Astrocyte (in vitro differentiated cells and primary cell): ENCODE data around the gene NHERF2. TPM values are rescaled to one million over a fixed set of nuclear protein-coding genes. Genes with fewer than 3 reads are reported as not detected.
A peak's percentile ranks its signal among the peaks of the same experiment; 100 is the strongest.

ENCODE experiments used
- DNase-seq: peaks from one replicate; pipeline ENCODE4 v3.0.0-alpha.2; 2010; ENCODE audit warnings: low read depth
- FAIRE-seq: peaks from 2 replicates; lab custom pipeline; 2011; peaks lifted over from hg19 to GRCh38; lab: Jason Lieb, UNC
- H2AFZ ChIP-seq: 2 replicates; pipeline ENCODE4 v1.6.0; 2012; ENCODE audit warnings: low read depth, low read length, inconsistent platforms
- H3K27ac ChIP-seq: 2 replicates; pipeline ENCODE4 v1.5.1; 2011; ENCODE audit warnings: low read depth, low read length, inconsistent platforms
- H3K27me3 ChIP-seq: 2 replicates; pipeline ENCODE4 v1.6.0; 2011; ENCODE audit warnings: low read length, inconsistent platforms; ENCODE audit not compliant: insufficient read depth
- H3K36me3 ChIP-seq: 2 replicates; pipeline ENCODE4 v1.5.1; 2011; ENCODE audit warnings: low read length, inconsistent platforms; ENCODE audit not compliant: insufficient read depth
- H3K4me1 ChIP-seq: 2 replicates; pipeline ENCODE4 v1.5.1; 2011; ENCODE audit warnings: low read length, inconsistent platforms; ENCODE audit not compliant: insufficient read depth
- H3K4me2 ChIP-seq: 2 replicates; pipeline ENCODE4 v1.6.0; 2012; ENCODE audit warnings: low read length, inconsistent platforms
- H3K4me3 ChIP-seq: 2 replicates; pipeline ENCODE4 v1.5.1; 2011; ENCODE audit warnings: low read depth, mild to moderate bottlenecking, low read length, inconsistent platforms; ENCODE audit not compliant: insufficient read depth
- H3K79me2 ChIP-seq: 2 replicates; pipeline ENCODE4 v1.6.0; 2012; ENCODE audit warnings: mild to moderate bottlenecking, low read length, inconsistent platforms; ENCODE audit not compliant: insufficient read depth
- H3K9ac ChIP-seq: 2 replicates; pipeline ENCODE4 v1.6.0; 2012; ENCODE audit warnings: mild to moderate bottlenecking, low read length, inconsistent platforms
- H3K9me3 ChIP-seq: 2 replicates; pipeline ENCODE4 v1.5.1; 2012; ENCODE audit warnings: low read depth, mild to moderate bottlenecking, low read length, inconsistent platforms; ENCODE audit not compliant: insufficient read depth
- H4K20me1 ChIP-seq: 2 replicates; pipeline ENCODE4 v1.6.0; 2012; ENCODE audit warnings: low read length, inconsistent platforms; ENCODE audit not compliant: insufficient read depth
- H3K27ac Mint-ChIP-seq: one replicate; pipeline ENCODE4 v1.8.0; 2021; ENCODE audit warnings: mild to moderate bottlenecking, mixed read lengths; ENCODE audit not compliant: unreplicated experiment
- H3K27me3 Mint-ChIP-seq: one replicate; pipeline ENCODE4 v1.8.0; 2021; ENCODE audit warnings: low read depth, mixed read lengths; ENCODE audit not compliant: unreplicated experiment
- H3K36me3 Mint-ChIP-seq: one replicate; pipeline ENCODE4 v1.8.0; 2021; ENCODE audit warnings: low read depth, mixed read lengths; ENCODE audit not compliant: unreplicated experiment
- H3K4me1 Mint-ChIP-seq: one replicate; pipeline ENCODE4 v1.8.0; 2021; ENCODE audit warnings: low read depth, mixed read lengths; ENCODE audit not compliant: unreplicated experiment
- H3K4me3 Mint-ChIP-seq: one replicate; pipeline ENCODE4 v1.8.0; 2021; ENCODE audit warnings: mild to moderate bottlenecking, moderate library complexity, mixed read lengths; ENCODE audit not compliant: unreplicated experiment
- H3K9me3 Mint-ChIP-seq: one replicate; pipeline ENCODE4 v1.8.0; 2021; ENCODE audit warnings: mild to moderate bottlenecking, mixed read lengths; ENCODE audit not compliant: unreplicated experiment
- EZH2 ChIP-seq: IDR thresholded peaks from 2 replicates; pipeline ENCODE4 v1.6.1; 2012; ENCODE audit warnings: mild to moderate bottlenecking, low read length, inconsistent platforms; ENCODE audit not compliant: insufficient read depth
- total RNA-seq: library from RNA; stranded (reverse); gene quantifications from 2 replicates; pipeline ENCODE4 v1.2.1, GENCODE V29; 2021
- TF ChIP-seq, protein P1 (sequence below): IDR thresholded peaks from 2 replicates; pipeline ENCODE4 v1.5.1; 2011; ENCODE audit warnings: low read depth, mild to moderate bottlenecking, inconsistent platforms, low read length, moderate library complexity; ENCODE audit not compliant: insufficient read depth

Gene NHERF2
- total RNA-seq, 1 donor from 2014 or later = 92.5 TPM

DNA sequence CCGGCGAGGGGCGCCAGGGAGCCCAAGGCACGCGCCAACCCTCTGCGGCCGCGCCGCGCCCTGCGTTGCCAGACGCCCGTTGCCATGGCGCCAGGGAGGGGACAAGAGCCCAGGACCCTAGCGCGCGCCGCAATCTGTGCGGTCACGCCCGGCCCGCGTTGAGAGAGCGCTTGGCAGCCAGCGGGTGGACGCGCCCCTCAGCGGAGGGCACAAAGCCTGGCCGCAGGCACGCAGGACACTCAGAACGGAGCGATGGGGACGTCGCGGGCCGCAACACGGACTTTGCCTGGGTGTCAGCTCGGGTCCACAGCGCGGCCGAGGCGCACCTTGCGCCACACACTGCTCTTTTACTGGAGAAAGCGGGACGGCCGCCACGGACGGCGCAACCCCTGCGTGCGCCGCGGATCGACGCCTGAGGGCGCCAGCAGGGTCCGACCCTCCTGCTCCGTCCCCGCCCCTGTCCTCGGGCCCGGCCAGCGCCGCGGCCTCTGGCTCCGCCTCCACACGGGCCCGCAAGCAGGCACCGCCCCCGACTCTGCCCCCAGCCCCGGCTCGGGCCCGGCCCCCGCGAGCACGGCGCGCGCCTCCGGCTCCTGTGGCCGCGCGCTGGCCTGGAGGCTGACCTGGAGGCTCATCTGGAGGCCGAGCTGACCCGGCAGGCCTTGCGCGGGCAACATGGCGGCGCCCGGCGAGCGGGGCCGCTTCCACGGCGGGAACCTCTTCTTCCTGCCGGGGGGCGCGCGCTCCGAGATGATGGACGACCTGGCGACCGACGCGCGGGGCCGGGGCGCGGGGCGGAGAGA lies 43.0 kb upstream of the NHERF2 start, which contains the start of gene GFER:
TSS of gene GFER (plus strand) at position 650 of the 803 bp plus-strand sequence. CDS start at position 676, 26 bp downstream.
- no peak within 1 kb of the TSS for H3K27ac ChIP-seq
- FAIRE-seq = no peak
- peak within 1 kb of the TSS; percentile 92 for H3K27ac Mint-ChIP-seq
- H3K4me1 Mint-ChIP-seq = peaks cover 2% of the 10 kb centered on the region
- peaks cover 2% of the 10 kb centered on the region for H3K36me3 Mint-ChIP-seq
- H3K27me3 Mint-ChIP-seq = peaks cover 23% of the 10 kb centered on the region
- H3K4me3 ChIP-seq = peak within 1 kb of the TSS; percentile 68
- peaks cover 5% of the 10 kb centered on the region for H3K36me3 ChIP-seq
- H4K20me1 ChIP-seq = peaks cover 48% of the 10 kb centered on the region
- DNase-seq = peak; percentile 79
- H3K79me2 ChIP-seq = peaks cover 16% of the 10 kb centered on the region
- peaks cover 33% of the 10 kb centered on the region for H3K27me3 ChIP-seq
- H3K4me1 ChIP-seq = peaks cover 15% of the 10 kb centered on the region
- TF ChIP-seq, protein P1, sequence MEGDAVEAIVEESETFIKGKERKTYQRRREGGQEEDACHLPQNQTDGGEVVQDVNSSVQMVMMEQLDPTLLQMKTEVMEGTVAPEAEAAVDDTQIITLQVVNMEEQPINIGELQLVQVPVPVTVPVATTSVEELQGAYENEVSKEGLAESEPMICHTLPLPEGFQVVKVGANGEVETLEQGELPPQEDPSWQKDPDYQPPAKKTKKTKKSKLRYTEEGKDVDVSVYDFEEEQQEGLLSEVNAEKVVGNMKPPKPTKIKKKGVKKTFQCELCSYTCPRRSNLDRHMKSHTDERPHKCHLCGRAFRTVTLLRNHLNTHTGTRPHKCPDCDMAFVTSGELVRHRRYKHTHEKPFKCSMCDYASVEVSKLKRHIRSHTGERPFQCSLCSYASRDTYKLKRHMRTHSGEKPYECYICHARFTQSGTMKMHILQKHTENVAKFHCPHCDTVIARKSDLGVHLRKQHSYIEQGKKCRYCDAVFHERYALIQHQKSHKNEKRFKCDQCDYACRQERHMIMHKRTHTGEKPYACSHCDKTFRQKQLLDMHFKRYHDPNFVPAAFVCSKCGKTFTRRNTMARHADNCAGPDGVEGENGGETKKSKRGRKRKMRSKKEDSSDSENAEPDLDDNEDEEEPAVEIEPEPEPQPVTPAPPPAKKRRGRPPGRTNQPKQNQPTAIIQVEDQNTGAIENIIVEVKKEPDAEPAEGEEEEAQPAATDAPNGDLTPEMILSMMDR = no peak
- TF ChIP-seq EZH2 = no peak
- peak within 1 kb of the TSS; percentile 73 for H2AFZ ChIP-seq
- H3K4me3 Mint-ChIP-seq = peak within 1 kb of the TSS; percentile 86
- H3K9me3 Mint-ChIP-seq = no peaks in the 10 kb centered on the region
- H3K9me3 ChIP-seq = no peaks in the 10 kb centered on the region
- H3K9ac ChIP-seq = peak within 1 kb of the TSS; percentile 83
- H3K4me2 ChIP-seq = peak within 1 kb of the TSS; percentile 91

DNA sequence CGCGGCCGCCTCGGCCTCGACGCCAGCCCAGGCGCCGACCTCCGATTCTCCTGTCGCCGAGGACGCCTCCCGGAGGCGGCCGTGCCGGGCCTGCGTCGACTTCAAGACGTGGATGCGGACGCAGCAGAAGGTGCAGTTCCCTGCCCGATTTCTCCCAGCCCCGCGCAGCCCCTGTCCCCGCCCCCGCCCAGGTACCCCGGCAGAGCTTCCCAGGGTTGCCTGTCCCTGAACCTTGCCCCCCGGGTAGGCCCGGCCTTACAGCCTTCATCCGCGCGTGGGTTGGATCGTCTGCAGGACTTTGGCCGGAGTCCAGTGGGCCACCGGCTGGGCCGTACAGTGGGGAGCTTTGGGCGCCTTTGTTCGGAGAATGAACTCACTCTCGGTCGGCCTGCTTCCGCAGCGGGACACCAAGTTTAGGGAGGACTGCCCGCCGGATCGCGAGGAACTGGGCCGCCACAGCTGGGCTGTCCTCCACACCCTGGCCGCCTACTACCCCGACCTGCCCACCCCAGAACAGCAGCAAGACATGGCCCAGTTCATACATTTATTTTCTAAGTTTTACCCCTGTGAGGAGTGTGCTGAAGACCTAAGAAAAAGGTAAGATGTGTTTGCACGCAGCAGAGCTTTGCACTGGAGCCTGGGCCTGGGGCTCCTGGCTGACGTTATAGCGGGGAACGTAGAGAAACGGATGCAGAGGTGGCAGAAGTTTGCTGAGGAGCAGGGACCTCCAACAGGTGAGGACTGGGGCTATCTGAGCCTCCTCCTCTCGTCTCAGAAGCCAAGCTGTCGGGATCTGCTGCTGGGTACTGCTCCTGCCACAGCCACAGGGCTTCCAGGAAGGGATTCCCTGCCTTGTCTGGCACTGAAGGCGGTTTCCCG lies 42.1 kb upstream of the NHERF2 start:
- peaks cover 16% of the 10 kb centered on the region for H3K79me2 ChIP-seq
- peaks cover 15% of the 10 kb centered on the region for H3K4me1 ChIP-seq
- TF ChIP-seq, protein P1 = no peak
- no peak for TF ChIP-seq EZH2
- peak overlapping the region; percentile 91 for H3K4me2 ChIP-seq
- Mint-ChIP-seq H3K4me3 (peak overlapping the region; percentile 86), H3K9me3 (no peaks in the 10 kb centered on the region), H3K27me3 (peaks cover 29% of the 10 kb centered on the region), H3K36me3 (peaks cover 2% of the 10 kb centered on the region), H3K27ac (peak overlapping the region; percentile 58), H3K4me1 (peaks cover 2% of the 10 kb centered on the region)
- H4K20me1 ChIP-seq = peaks cover 45% of the 10 kb centered on the region
- H3K36me3 ChIP-seq = peaks cover 5% of the 10 kb centered on the region
- no peak overlapping the region for H3K27ac ChIP-seq
- H2AFZ ChIP-seq = peak overlapping the region; percentile 60
- H3K4me3 ChIP-seq = peak overlapping the region; percentile 68
- FAIRE-seq = no peak
- no peaks in the 10 kb centered on the region for H3K9me3 ChIP-seq
- peak overlapping the region; percentile 83 for H3K9ac ChIP-seq
- peak; percentile 10 for DNase-seq
- H3K27me3 ChIP-seq = peaks cover 40% of the 10 kb centered on the region
